Medulla oblongata (tissue), 1 donor: ENCODE results near the gene LGMN.

Experiments used
- DNase-seq: peaks from one replicate; pipeline ENCODE4 v3.0.0-alpha.2; 2015; ENCODE audit errors: extremely low spot score

Gene LGMN

GRCh38 chr14:92676403-92677086 lies 71.9 kb downstream of the LGMN start:
- DNase-seq, result no peak

- peak; percentile 43 for DNase-seq
Measured at GRCh38 chr14:92675976-92676375, 72.5 kb downstream of the LGMN start.

GRCh38 chr14:92675421-92675820 lies 73.0 kb downstream of the LGMN start:
- no peak for DNase-seq

GRCh38 chr14:92673601-92674150 lies 74.8 kb downstream of the LGMN start:
- DNase-seq, result no peak

- DNase-seq, result no peak
Measured at GRCh38 chr14:92670643-92671366, 77.6 kb downstream of the LGMN start.

- no peak for DNase-seq
Measured at GRCh38 chr14:92670160-92670559, 78.3 kb downstream of the LGMN start.

GRCh38 chr14:92668276-92668973 lies 80.0 kb downstream of the LGMN start:
- no peak for DNase-seq

- no peak for DNase-seq
Measured at GRCh38 chr14:92666251-92666650, 82.2 kb downstream of the LGMN start.

- DNase-seq, result no peak
Measured at GRCh38 chr14:92665661-92666110, 82.7 kb downstream of the LGMN start.

GRCh38 chr14:92663049-92663448 lies 85.4 kb downstream of the LGMN start:
- DNase-seq, result no peak

GRCh38 chr14:92660571-92660970 lies 87.9 kb downstream of the LGMN start:
- no peak for DNase-seq

- peak; percentile 81 for DNase-seq
Measured at GRCh38 chr14:92659765-92660561, 88.5 kb downstream of the LGMN start.

GRCh38 chr14:92658684-92659083 lies 89.7 kb downstream of the LGMN start:
- no peak for DNase-seq

GRCh38 chr14:92658160-92658559 lies 90.3 kb downstream of the LGMN start:
- DNase-seq, result no peak

- peak; percentile 50 for DNase-seq
Measured at GRCh38 chr14:92657457-92658142, 90.8 kb downstream of the LGMN start.

- no peak for DNase-seq
Measured at GRCh38 chr14:92656306-92657081, 91.9 kb downstream of the LGMN start.

- DNase-seq, result no peak
Measured at GRCh38 chr14:92655419-92656201, 92.8 kb downstream of the LGMN start.

GRCh38 chr14:92654239-92654901 lies 94.1 kb downstream of the LGMN start:
- DNase-seq, result no peak
